ENCODE measurements around the gene ITGBL1. TPM values are rescaled to one million over a fixed set of nuclear protein-coding genes. Genes with fewer than 3 reads are reported as not detected.
A peak's percentile ranks its signal among the peaks of the same experiment; 100 is the strongest.

The ITGBL1 gene
- total and polyA plus RNA-seq, 5 donors from 2014 or later, result not detected

DNA sequence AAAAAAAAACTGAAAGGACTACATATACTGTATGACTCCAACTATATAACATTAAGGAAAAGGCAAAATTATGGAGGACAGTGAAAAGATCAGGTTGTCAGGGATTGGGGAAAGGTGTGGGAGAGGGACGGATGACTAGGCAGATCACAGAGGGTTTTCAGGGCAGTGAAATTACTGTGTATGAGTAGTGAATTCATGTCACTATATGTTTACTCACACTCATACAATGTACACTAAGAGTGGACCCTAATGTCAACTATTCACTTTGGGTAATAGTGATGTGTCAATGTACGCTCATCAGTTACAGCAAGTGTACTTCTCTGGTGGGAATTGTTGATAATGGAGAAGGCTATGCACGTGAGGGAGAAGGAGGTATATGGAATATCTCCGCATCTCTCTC, 144.3 kb downstream of the ITGBL1 start:
- Mint-ChIP-seq H3K4me3 (no peak overlapping the region), H3K27ac (no peak overlapping the region), H3K9me3 (peaks cover 0 to 3% (median 0%) of the 10 kb centered on the region in 7 donors), H3K27me3 (peaks cover 5% of the 10 kb centered on the region), H3K36me3 (no peaks in the 10 kb centered on the region), H3K4me1 (no peaks in the 10 kb centered on the region)
- H3K27ac ChIP-seq (ENCODE audit: insufficient read depth, low read length, poor library complexity, severe bottlenecking), result no peak overlapping the region
- no peak for ATAC-seq (ENCODE audit: low read depth in 2 of 2)
- H3K27me3 ChIP-seq (ENCODE audit: control insufficient read depth, insufficient read depth, low read length), result no peaks in the 10 kb centered on the region
- no peaks in the 10 kb centered on the region for H3K9me3 ChIP-seq (ENCODE audit: control insufficient read depth in 2 of 2, low read length in 2 of 2)
- no peak for DNase-seq
- no peak overlapping the region for H3K4me3 ChIP-seq (ENCODE audit: low read depth, low read length)
- no peaks in the 10 kb centered on the region for H3K36me3 ChIP-seq (ENCODE audit: control insufficient read depth, insufficient read depth, low read length)
- H3K4me1 ChIP-seq (ENCODE audit: control insufficient read depth, insufficient read depth, low read length, poor library complexity, severe bottlenecking), result no peaks in the 10 kb centered on the region

DNA sequence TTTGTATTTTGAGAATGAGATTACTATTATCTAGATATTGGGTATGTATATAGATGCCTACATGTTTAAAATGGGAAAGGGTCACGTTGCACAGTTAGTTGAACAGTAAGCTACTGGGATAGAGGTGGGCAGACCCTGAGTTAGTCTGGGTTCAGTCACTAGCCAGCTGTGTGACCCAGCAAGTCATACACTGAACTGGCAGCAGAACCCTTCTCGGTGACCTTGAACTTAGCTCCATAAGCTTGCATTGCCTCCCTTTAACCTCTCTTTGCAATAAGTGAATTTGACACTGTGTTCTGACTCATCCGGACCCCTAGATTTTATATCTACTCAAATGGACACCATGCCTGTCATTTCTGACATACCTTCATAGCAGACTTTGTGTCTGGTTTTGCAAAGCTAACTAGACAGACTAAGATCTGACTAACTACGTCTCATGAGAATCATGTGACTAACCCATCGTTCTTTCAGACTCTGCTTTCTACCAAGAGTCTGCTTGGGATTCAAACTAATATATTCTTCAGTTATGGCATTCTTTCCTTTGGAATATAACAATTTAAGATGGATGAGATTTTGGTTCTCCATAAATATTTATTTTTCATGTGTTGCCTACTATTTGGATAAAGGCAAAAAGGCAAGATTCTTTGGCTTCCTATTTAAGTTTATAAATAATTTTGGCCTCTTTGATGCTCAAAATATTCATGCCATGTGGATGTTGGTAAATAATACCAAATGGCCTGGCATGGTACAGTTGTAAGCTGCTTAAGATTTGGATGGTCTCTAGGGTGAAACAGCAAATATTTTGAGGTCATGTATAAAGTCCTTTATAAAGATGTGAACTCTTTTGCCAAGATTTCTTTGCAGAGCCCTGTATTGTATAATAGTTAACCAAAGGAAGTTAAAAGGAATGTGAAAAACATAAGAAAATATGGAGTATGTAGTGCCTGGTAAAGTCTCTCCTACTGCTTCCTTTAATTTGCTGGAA, 159.3 kb downstream of the ITGBL1 start:
- Mint-ChIP-seq H3K27ac (no peak overlapping the region), H3K9me3 (peaks cover 0 to 4% (median 0%) of the 10 kb centered on the region in 7 donors), H3K27me3 (peaks cover 6% of the 10 kb centered on the region), H3K36me3 (no peaks in the 10 kb centered on the region), H3K4me3 (no peak overlapping the region), H3K4me1 (no peaks in the 10 kb centered on the region)
- no peak for ATAC-seq (ENCODE audit: low read depth in 2 of 2)
- no peak for DNase-seq
- H3K4me3 ChIP-seq (ENCODE audit: low read depth, low read length), result no peak overlapping the region
- H3K4me1 ChIP-seq (ENCODE audit: control insufficient read depth, insufficient read depth, low read length, poor library complexity, severe bottlenecking), result no peaks in the 10 kb centered on the region
- no peaks in the 10 kb centered on the region for H3K36me3 ChIP-seq (ENCODE audit: control insufficient read depth, insufficient read depth, low read length)
- no peaks in the 10 kb centered on the region for H3K9me3 ChIP-seq (ENCODE audit: control insufficient read depth in 2 of 2, low read length in 2 of 2)
- H3K27me3 ChIP-seq (ENCODE audit: control insufficient read depth, insufficient read depth, low read length), result peaks cover 2% of the 10 kb centered on the region
- H3K27ac ChIP-seq (ENCODE audit: insufficient read depth, low read length, poor library complexity, severe bottlenecking), result no peak overlapping the region

DNA sequence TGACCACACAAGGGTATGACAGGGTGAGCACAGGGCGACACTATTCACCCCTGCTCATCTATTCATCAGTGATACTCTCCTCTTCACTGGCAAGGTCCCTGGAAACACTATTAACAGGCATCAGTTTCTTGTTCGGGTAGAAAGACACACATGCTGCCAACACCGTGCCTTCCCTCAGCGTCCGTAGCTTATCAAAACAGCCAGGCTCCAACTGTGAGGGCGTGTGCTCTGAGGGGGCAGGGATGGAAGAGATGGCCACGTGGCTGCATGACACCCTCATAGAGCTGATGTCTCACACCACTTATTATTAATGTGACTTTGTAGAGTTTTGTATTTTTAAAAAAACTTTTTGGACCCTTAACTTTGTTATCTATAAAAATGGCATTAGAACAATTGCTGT, 160.3 kb downstream of the ITGBL1 start:
- Histone ChIP-seq H3K4me3 (ENCODE audit: low read depth, low read length) (no peak overlapping the region), H3K27ac (ENCODE audit: insufficient read depth, low read length, poor library complexity, severe bottlenecking) (no peak overlapping the region), H3K27me3 (ENCODE audit: control insufficient read depth, insufficient read depth, low read length) (peaks cover 2% of the 10 kb centered on the region), H3K4me1 (ENCODE audit: control insufficient read depth, insufficient read depth, low read length, poor library complexity, severe bottlenecking) (no peaks in the 10 kb centered on the region), H3K9me3 (ENCODE audit: control insufficient read depth in 2 of 2, low read length in 2 of 2) (no peaks in the 10 kb centered on the region), H3K36me3 (ENCODE audit: control insufficient read depth, insufficient read depth, low read length) (no peaks in the 10 kb centered on the region)
- DNase-seq, result no peak
- ATAC-seq (ENCODE audit: low read depth in 2 of 2), result no peak
- H3K9me3 Mint-ChIP-seq, result peaks cover 0 to 3% (median 0%) of the 10 kb centered on the region in 7 donors
- peaks cover 0 to 1% (median 0%) of the 10 kb centered on the region in 4 donors for H3K4me1 Mint-ChIP-seq
- no peak overlapping the region for H3K27ac Mint-ChIP-seq
- no peak overlapping the region for H3K4me3 Mint-ChIP-seq
- H3K27me3 Mint-ChIP-seq, result peaks cover 6% of the 10 kb centered on the region
- no peaks in the 10 kb centered on the region for H3K36me3 Mint-ChIP-seq

DNA sequence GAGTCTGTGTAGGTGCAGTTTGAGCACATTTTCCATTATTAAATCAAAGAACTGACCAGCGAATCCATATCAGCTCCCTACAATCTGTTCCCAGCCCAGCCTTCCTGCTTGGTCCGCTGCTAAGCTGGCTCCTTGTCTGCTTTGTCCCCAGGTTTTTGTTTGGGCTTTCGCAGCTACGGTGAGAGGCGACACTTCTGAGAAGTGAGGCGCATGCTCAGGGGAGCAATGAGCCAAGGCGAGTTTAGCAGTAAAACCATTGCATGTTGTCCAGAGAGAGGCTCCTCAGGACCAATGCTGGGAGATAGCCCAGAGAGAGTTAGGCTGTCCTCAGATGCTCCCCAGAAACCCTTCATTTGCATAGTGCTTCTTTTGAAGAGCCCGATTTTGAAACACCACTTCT, 162.0 kb downstream of the ITGBL1 start:
- DNase-seq (no peak), ATAC-seq (ENCODE audit: low read depth in 2 of 2) (no peak)
- Histone ChIP-seq H3K27ac (ENCODE audit: insufficient read depth, low read length, poor library complexity, severe bottlenecking) (no peak overlapping the region), H3K27me3 (ENCODE audit: control insufficient read depth, insufficient read depth, low read length) (peaks cover 2% of the 10 kb centered on the region), H3K36me3 (ENCODE audit: control insufficient read depth, insufficient read depth, low read length) (no peaks in the 10 kb centered on the region), H3K4me3 (ENCODE audit: low read depth, low read length) (no peak overlapping the region), H3K9me3 (ENCODE audit: control insufficient read depth in 2 of 2, low read length in 2 of 2) (no peaks in the 10 kb centered on the region), H3K4me1 (ENCODE audit: control insufficient read depth, insufficient read depth, low read length, poor library complexity, severe bottlenecking) (peaks cover 3% of the 10 kb centered on the region)
- Mint-ChIP-seq H3K27ac (no peak overlapping the region), H3K4me3 (no peak overlapping the region), H3K4me1 (peaks cover 0 to 19% (median 17%) of the 10 kb centered on the region in 4 donors), H3K27me3 (peaks cover 6% of the 10 kb centered on the region), H3K36me3 (no peaks in the 10 kb centered on the region), H3K9me3 (peaks cover 0 to 3% (median 0%) of the 10 kb centered on the region in 7 donors)

- Histone ChIP-seq H3K4me3 (ENCODE audit: low read depth, low read length) (peak overlapping the region; percentile 77), H3K4me1 (ENCODE audit: control insufficient read depth, insufficient read depth, low read length, poor library complexity, severe bottlenecking) (peaks cover 3% of the 10 kb centered on the region), H3K9me3 (ENCODE audit: control insufficient read depth in 2 of 2, low read length in 2 of 2) (no peaks in the 10 kb centered on the region), H3K36me3 (ENCODE audit: control insufficient read depth, insufficient read depth, low read length) (no peaks in the 10 kb centered on the region), H3K27ac (ENCODE audit: insufficient read depth, low read length, poor library complexity, severe bottlenecking) (no peak overlapping the region), H3K27me3 (ENCODE audit: control insufficient read depth, insufficient read depth, low read length) (no peaks in the 10 kb centered on the region)
- H3K4me1 Mint-ChIP-seq, result peaks cover 0 to 22% (median 19%) of the 10 kb centered on the region in 4 donors
- H3K4me3 Mint-ChIP-seq, result peak overlapping the region; percentile 28 to 62 (median 61)
- peak; percentile 78 to 82 for ATAC-seq (ENCODE audit: low read depth in 2 of 2)
- H3K9me3 Mint-ChIP-seq, result peaks cover 0 to 2% (median 0%) of the 10 kb centered on the region in 7 donors
- H3K27ac Mint-ChIP-seq, result peak overlapping the region in 2 of 3 donors; percentile 47 to 86
- DNase-seq, result peak in 2 of 3 donors; percentile 26 to 61
- H3K27me3 Mint-ChIP-seq, result no peaks in the 10 kb centered on the region
- H3K36me3 Mint-ChIP-seq, result no peaks in the 10 kb centered on the region
Observed at GRCh38 chr13:101618440-101619187, 166.1 kb downstream of the ITGBL1 start.

DNA sequence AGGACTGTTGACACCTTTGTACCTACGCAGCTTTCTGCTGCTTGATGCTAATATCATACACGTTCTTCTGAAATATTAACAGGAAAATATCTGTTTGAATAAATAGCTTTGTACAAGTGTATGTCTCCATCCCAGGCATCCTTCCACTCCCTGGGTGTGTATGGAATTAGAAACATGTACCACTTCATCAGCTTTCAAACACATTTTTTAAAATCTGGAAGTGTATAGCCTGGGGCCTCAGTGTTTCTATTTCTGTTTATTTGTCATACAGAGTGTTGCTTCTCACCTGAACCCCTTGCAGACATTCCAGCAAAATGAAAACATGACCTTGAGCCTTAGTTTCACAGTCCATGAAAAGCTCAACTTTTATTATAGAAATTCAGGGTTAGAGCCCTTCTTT, 168.6 kb downstream of the ITGBL1 start:
- Histone ChIP-seq H3K9me3 (ENCODE audit: control insufficient read depth in 2 of 2, low read length in 2 of 2) (no peaks in the 10 kb centered on the region), H3K4me1 (ENCODE audit: control insufficient read depth, insufficient read depth, low read length, poor library complexity, severe bottlenecking) (peaks cover 3% of the 10 kb centered on the region), H3K27ac (ENCODE audit: insufficient read depth, low read length, poor library complexity, severe bottlenecking) (no peak overlapping the region), H3K27me3 (ENCODE audit: control insufficient read depth, insufficient read depth, low read length) (no peaks in the 10 kb centered on the region), H3K36me3 (ENCODE audit: control insufficient read depth, insufficient read depth, low read length) (no peaks in the 10 kb centered on the region), H3K4me3 (ENCODE audit: low read depth, low read length) (no peak overlapping the region)
- Mint-ChIP-seq H3K27ac (no peak overlapping the region), H3K36me3 (no peaks in the 10 kb centered on the region), H3K4me1 (peaks cover 7 to 41% (median 30%) of the 10 kb centered on the region in 4 donors), H3K9me3 (peaks cover 0 to 2% (median 0%) of the 10 kb centered on the region in 7 donors), H3K4me3 (no peak overlapping the region), H3K27me3 (no peaks in the 10 kb centered on the region)
- ATAC-seq (ENCODE audit: low read depth in 2 of 2) (no peak), DNase-seq (no peak)

- Mint-ChIP-seq H3K4me3 (no peak overlapping the region), H3K4me1 (peaks cover 7 to 50% (median 33%) of the 10 kb centered on the region in 4 donors), H3K9me3 (peaks cover 0 to 2% (median 0%) of the 10 kb centered on the region in 7 donors), H3K27ac (peak overlapping the region; percentile 19 to 49 (median 29)), H3K36me3 (no peaks in the 10 kb centered on the region), H3K27me3 (no peaks in the 10 kb centered on the region)
- no peaks in the 10 kb centered on the region for H3K9me3 ChIP-seq (ENCODE audit: control insufficient read depth in 2 of 2, low read length in 2 of 2)
- no peak overlapping the region for H3K4me3 ChIP-seq (ENCODE audit: low read depth, low read length)
- H3K27ac ChIP-seq (ENCODE audit: insufficient read depth, low read length, poor library complexity, severe bottlenecking), result no peak overlapping the region
- no peaks in the 10 kb centered on the region for H3K27me3 ChIP-seq (ENCODE audit: control insufficient read depth, insufficient read depth, low read length)
- H3K4me1 ChIP-seq (ENCODE audit: control insufficient read depth, insufficient read depth, low read length, poor library complexity, severe bottlenecking), result peaks cover 21% of the 10 kb centered on the region
- no peaks in the 10 kb centered on the region for H3K36me3 ChIP-seq (ENCODE audit: control insufficient read depth, insufficient read depth, low read length)
- no peak for ATAC-seq (ENCODE audit: low read depth in 2 of 2)
- DNase-seq, result no peak
Observed at GRCh38 chr13:101623470-101624209, 171.2 kb downstream of the ITGBL1 start.

Data from CD4-positive, CD25-positive, alpha-beta regulatory T cell (primary cell).